IPS-NIHi11 (cell line): ENCODE results near the gene MARCHF10.
"Not testable (repeated sequence)": the region's sequence is repeated elsewhere in the genome, so short reads cannot be mapped to it uniquely, and the experiment has no call there.

ENCODE experiments used
- DNase-seq: peaks from one replicate; pipeline ENCODE4 v3.0.0; 2012; ENCODE audit warnings: mixed read lengths, low spot score

MARCHF10 gene

GRCh38 chr17:62786646-62787045 lies 21.5 kb downstream of the MARCHF10 start:
- no peak for DNase-seq

GRCh38 chr17:62785983-62786382 lies 22.1 kb downstream of the MARCHF10 start:
- DNase-seq = not testable (repeated sequence)

- DNase-seq = no peak
Observed at GRCh38 chr17:62782730-62783270, 25.3 kb downstream of the MARCHF10 start.

GRCh38 chr17:62781831-62782251 lies 26.3 kb downstream of the MARCHF10 start:
- DNase-seq = no peak

GRCh38 chr17:62781356-62781755 lies 26.8 kb downstream of the MARCHF10 start:
- DNase-seq = no peak

- no peak for DNase-seq
Observed at GRCh38 chr17:62780951-62781350, 27.2 kb downstream of the MARCHF10 start.

- DNase-seq = no peak
Observed at GRCh38 chr17:62780269-62780668, 27.8 kb downstream of the MARCHF10 start.

GRCh38 chr17:62778990-62779681 lies 29.0 kb downstream of the MARCHF10 start:
- DNase-seq = no peak

GRCh38 chr17:62775876-62776275 lies 32.2 kb downstream of the MARCHF10 start:
- DNase-seq = no peak

- DNase-seq = no peak
Observed at GRCh38 chr17:62774338-62774737, 33.8 kb downstream of the MARCHF10 start.

GRCh38 chr17:62767997-62768396 lies 40.1 kb downstream of the MARCHF10 start:
- DNase-seq = no peak

GRCh38 chr17:62765351-62765750 lies 42.8 kb downstream of the MARCHF10 start:
- no peak for DNase-seq

- DNase-seq = no peak
Observed at GRCh38 chr17:62763891-62764600, 44.1 kb downstream of the MARCHF10 start.

- peak; percentile 70 for DNase-seq
Observed at GRCh38 chr17:62761884-62762283, 46.2 kb downstream of the MARCHF10 start.

- no peak for DNase-seq
Observed at GRCh38 chr17:62760945-62761267, 47.2 kb downstream of the MARCHF10 start.

- no peak for DNase-seq
Observed at GRCh38 chr17:62760059-62760944, 47.8 kb downstream of the MARCHF10 start.

GRCh38 chr17:62757500-62757951 lies 50.6 kb downstream of the MARCHF10 start:
- DNase-seq = no peak

GRCh38 chr17:62756198-62756597 lies 51.9 kb downstream of the MARCHF10 start:
- DNase-seq = no peak

GRCh38 chr17:62755141-62755851 lies 52.8 kb downstream of the MARCHF10 start:
- no peak for DNase-seq

GRCh38 chr17:62754631-62755030 lies 53.5 kb downstream of the MARCHF10 start:
- no peak for DNase-seq

GRCh38 chr17:62753562-62753961 lies 54.6 kb downstream of the MARCHF10 start:
- no peak for DNase-seq
